NCI-H510A (cell line): Measurements from ENCODE around the gene KRTAP1-3.
"Not testable (repeated sequence)": the region's sequence is repeated elsewhere in the genome, so short reads cannot be mapped to it uniquely, and the experiment has no call there.

Experiments used
- DNase-seq: peaks from one replicate; lab custom pipeline; 2025; lab: John Stamatoyannopoulos, UW

KRTAP1-3 gene

GRCh38 chr17:41010441-41010840, 24.2 kb downstream of the KRTAP1-3 start:
- no peak for DNase-seq

- no peak for DNase-seq
These were observed 24.7 kb downstream of the KRTAP1-3 start for GRCh38 chr17:41009936-41010335.

GRCh38 chr17:41009301-41009760, 25.3 kb downstream of the KRTAP1-3 start:
- peak; percentile 46 for DNase-seq

GRCh38 chr17:41008811-41009210, 25.9 kb downstream of the KRTAP1-3 start, which contains the start of gene KRTAP3-1:
Gene KRTAP3-1, minus strand, starts transcription at chr17:41009128. Its CDS starts 54 bp downstream, at chr17:41009074.
- peak; percentile 83 for DNase-seq

- peak; percentile 50 for DNase-seq
These were observed 30.3 kb downstream of the KRTAP1-3 start for GRCh38 chr17:41004397-41004796.

GRCh38 chr17:41003926-41004325, 30.7 kb downstream of the KRTAP1-3 start:
- DNase-seq = no peak

- no peak for DNase-seq
These were observed 31.9 kb downstream of the KRTAP1-3 start for GRCh38 chr17:41002814-41003213.

- no peak for DNase-seq
These were observed 32.9 kb downstream of the KRTAP1-3 start for GRCh38 chr17:41001795-41002194.

GRCh38 chr17:40999563-40999962, 35.1 kb downstream of the KRTAP1-3 start, which contains the start of gene KRTAP3-2:
Gene KRTAP3-2, minus strand, starts transcription at chr17:40999906. Its CDS starts 53 bp downstream, at chr17:40999853.
- DNase-seq = not testable (repeated sequence)

GRCh38 chr17:40997361-40997760, 37.3 kb downstream of the KRTAP1-3 start:
- no peak for DNase-seq

- no peak for DNase-seq
These were observed 37.8 kb downstream of the KRTAP1-3 start for GRCh38 chr17:40996829-40997228.

- no peak for DNase-seq
These were observed 39.6 kb downstream of the KRTAP1-3 start for GRCh38 chr17:40995116-40995515.

- no peak for DNase-seq
These were observed 40.8 kb downstream of the KRTAP1-3 start, which contains the start of gene KRTAP3-3 for GRCh38 chr17:40993839-40994238. Gene KRTAP3-3, minus strand, starts transcription at chr17:40994164. Its CDS starts 67 bp downstream, at chr17:40994097.

- no peak for DNase-seq
These were observed 41.6 kb downstream of the KRTAP1-3 start for GRCh38 chr17:40993084-40993483.

GRCh38 chr17:40992666-40993065, 42.0 kb downstream of the KRTAP1-3 start:
- no peak for DNase-seq

- no peak for DNase-seq
These were observed 47.8 kb downstream of the KRTAP1-3 start for GRCh38 chr17:40986920-40987319.

GRCh38 chr17:40984226-40984625, 50.4 kb downstream of the KRTAP1-3 start, which contains the start of gene KRT40:
Gene KRT40, minus strand, starts transcription at chr17:40984326. Its CDS starts 53 bp downstream, at chr17:40984273.
- no peak for DNase-seq
